Hepatocyte (in vitro differentiated cells): ENCODE measurements around the gene OCA2. TPM values are rescaled to one million over a fixed set of nuclear protein-coding genes. Genes with fewer than 3 reads are reported as not detected.

Experiments
- DNase-seq: peaks from one replicate; pipeline ENCODE4 v3.0.0-alpha.2; 2016; ENCODE audit warnings: low spot score
- H2AFZ ChIP-seq: fragments of 200-600 bp; sonication (generic); 2 replicates; pipeline ENCODE4 v1.6.0; 2016; ENCODE audit warnings: antibody characterized with exemption, mild to moderate bottlenecking
- H3K27ac ChIP-seq: fragments of 200-600 bp; sonication (generic); 2 replicates; pipeline ENCODE4 v1.5.1; 2016; ENCODE audit warnings: mild to moderate bottlenecking
- H3K27me3 ChIP-seq: fragments of 200-600 bp; sonication (generic); 2 replicates; pipeline ENCODE4 v1.6.1; 2016
- H3K36me3 ChIP-seq: fragments of 200-600 bp; sonication (generic); replicated peaks from 2 replicates; pipeline ENCODE4 v1.5.1; 2016; ENCODE audit warnings: low read depth; ENCODE audit not compliant: insufficient read depth
- H3K4me1 ChIP-seq: fragments of 200-600 bp; sonication (generic); 2 replicates; pipeline ENCODE4 v1.5.1; 2016; ENCODE audit warnings: mild to moderate bottlenecking, moderate library complexity; ENCODE audit not compliant: insufficient read depth
- H3K4me2 ChIP-seq: fragments of 200-600 bp; sonication (generic); 2 replicates; pipeline ENCODE4 v1.6.0; 2016
- H3K4me3 ChIP-seq: fragments of 200-600 bp; sonication (generic); 2 replicates; pipeline ENCODE4 v1.5.1; 2016; ENCODE audit warnings: mild to moderate bottlenecking
- H3K79me2 ChIP-seq: fragments of 200-600 bp; sonication (generic); 2 replicates; pipeline ENCODE4 v1.6.0; 2017; ENCODE audit warnings: mild to moderate bottlenecking
- H3K9me2 ChIP-seq: fragments of 200-600 bp; sonication (generic); replicated peaks from 2 replicates; pipeline ENCODE4 v1.6.0; 2017; ENCODE audit warnings: mild to moderate bottlenecking; ENCODE audit not compliant: insufficient read depth
- H3K9me3 ChIP-seq: fragments of 200-600 bp; sonication (generic); 2 replicates; pipeline ENCODE4 v1.5.1; 2016; ENCODE audit warnings: low read depth, mild to moderate bottlenecking
- H4K20me1 ChIP-seq: fragments of 200-600 bp; sonication (generic); 2 replicates; pipeline ENCODE4 v1.6.0; 2016; ENCODE audit warnings: mild to moderate bottlenecking; ENCODE audit not compliant: insufficient read depth, poor library complexity, severe bottlenecking
- CTCF ChIP-seq: fragments of 200-600 bp; sonication (generic); IDR thresholded peaks from 2 replicates; pipeline ENCODE4 v1.5.1; 2016; ENCODE audit warnings: antibody characterized with exemption, mild to moderate bottlenecking; ENCODE audit not compliant: poor library complexity
- EZH2 ChIP-seq: fragments of 200-600 bp; sonication (generic); IDR thresholded peaks from 2 replicates; pipeline ENCODE4 v1.6.1; 2016; ENCODE audit warnings: antibody characterized with exemption, mild to moderate bottlenecking, borderline replicate concordance
- EZH2phosphoT487 ChIP-seq: fragments of 200-600 bp; sonication (generic); IDR thresholded peaks from one replicate; pipeline ENCODE4 v1.6.1; 2018; ENCODE audit warnings: antibody characterized with exemption, mild to moderate bottlenecking, low read depth, moderate library complexity; ENCODE audit not compliant: unreplicated experiment, severe bottlenecking
- WGBS: methylation state at CpG from one replicate; pipeline ENCODE4 v1.1.6; 2016; ENCODE audit warnings: low lambda C conversion rate; ENCODE audit errors: missing lambda C conversion rate; 5-methylcytosine and 5-hydroxymethylcytosine counted together
- polyA plus RNA-seq: library from polyadenylated mRNA; unstranded; fragments of >200 nt; fragmentation: Nextera tagmentation; extraction: Ambion mirVana; gene quantifications from 2 replicates; pipeline ENCODE4 v1.2.1, GENCODE V29; 2016
- total RNA-seq: library from RNA; depleted of rRNA; stranded (reverse); fragments of >200 nt; gene quantifications from 2 replicates; pipeline ENCODE4 v1.2.3, GENCODE V29; 2014

Gene OCA2
- total and polyA plus RNA-seq, 2 experiments from 2014 or later: 25.1 to 27.7 TPM

DNA sequence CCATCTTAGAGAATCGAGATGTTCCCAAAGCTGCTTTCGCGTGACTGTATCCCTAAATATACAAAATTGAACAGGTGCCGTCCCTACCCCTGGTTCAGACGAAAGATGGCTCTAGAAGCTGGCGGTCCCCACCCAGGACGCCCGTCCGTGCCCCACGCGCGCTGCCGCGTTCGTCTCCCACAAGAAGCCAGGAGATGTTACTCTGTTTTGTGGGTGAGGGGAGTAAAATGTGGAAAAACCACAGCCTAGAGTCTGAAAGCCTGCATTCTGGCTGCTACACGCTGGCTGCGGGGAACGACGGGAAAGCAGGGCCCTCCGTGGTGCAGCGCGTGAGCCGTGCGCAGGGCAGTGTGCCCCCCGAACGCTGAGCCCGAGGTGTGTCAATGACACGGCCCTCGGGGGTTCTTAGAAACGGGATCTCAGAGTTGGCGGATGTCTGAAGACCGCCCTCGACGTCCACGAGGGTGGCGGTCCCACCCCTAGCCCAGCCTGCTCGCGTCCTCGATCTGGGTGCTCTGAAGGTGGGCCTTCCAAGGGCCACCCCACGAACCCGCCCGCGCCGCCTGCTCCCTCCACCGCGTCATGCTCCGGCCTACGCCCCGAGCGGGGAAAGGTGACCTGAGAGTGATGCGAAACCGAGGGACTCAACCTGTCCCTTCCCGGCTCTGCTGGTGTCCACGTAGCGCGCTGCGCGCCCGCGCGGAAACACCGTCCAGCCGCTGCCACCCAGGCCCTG is 95.6 kb downstream of the OCA2 start:
- Histone ChIP-seq H2AFZ (no peak overlapping the region), H3K79me2 (no peaks in the 10 kb centered on the region), H3K4me2 (no peak overlapping the region), H3K9me2 (no peaks in the 10 kb centered on the region), H4K20me1 (no peaks in the 10 kb centered on the region), H3K4me3 (no peak overlapping the region), H3K27me3 (no peaks in the 10 kb centered on the region), H3K4me1 (no peaks in the 10 kb centered on the region), H3K9me3 (no peaks in the 10 kb centered on the region), H3K27ac (no peak overlapping the region), H3K36me3 (no peaks in the 10 kb centered on the region)
- DNase-seq: no peak
- no peak for TF ChIP-seq CTCF
- TF ChIP-seq EZH2: no peak
- TF ChIP-seq EZH2phosphoT487: no peak
- 97% methylated on average over 60 of the region's 63 CpGs for WGBS

DNA sequence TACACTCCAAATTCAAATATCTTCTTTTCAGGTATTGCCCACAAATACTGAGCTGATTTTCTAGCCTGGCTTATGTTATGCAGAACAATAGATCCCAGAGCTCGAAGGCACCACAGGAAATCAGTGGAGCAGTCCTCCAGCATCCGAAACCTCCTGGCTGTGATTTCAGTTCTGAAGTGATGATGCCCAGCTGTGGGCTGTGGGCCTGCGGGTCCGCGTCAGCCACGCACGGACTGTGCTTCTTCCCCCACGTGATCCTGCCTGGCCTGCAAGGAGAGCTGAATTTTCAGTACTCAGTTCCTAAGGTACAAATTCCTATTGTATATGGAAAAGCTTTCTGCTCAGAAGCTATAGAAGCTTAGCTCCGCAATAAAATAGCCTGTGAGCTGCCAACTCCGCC is 96.2 kb downstream of the OCA2 start:
- no peaks in the 10 kb centered on the region for H3K9me2 ChIP-seq
- no peaks in the 10 kb centered on the region for H3K9me3 ChIP-seq
- no peaks in the 10 kb centered on the region for H3K4me1 ChIP-seq
- no peak overlapping the region for H3K27ac ChIP-seq
- no peak overlapping the region for H3K4me2 ChIP-seq
- 95% methylated on average over 10 of the region's 10 CpGs for WGBS
- no peak overlapping the region for H3K4me3 ChIP-seq
- H3K36me3 ChIP-seq: no peaks in the 10 kb centered on the region
- DNase-seq: no peak
- H3K79me2 ChIP-seq: no peaks in the 10 kb centered on the region
- no peaks in the 10 kb centered on the region for H4K20me1 ChIP-seq
- TF ChIP-seq CTCF (no peak), EZH2phosphoT487 (no peak), EZH2 (no peak)
- no peaks in the 10 kb centered on the region for H3K27me3 ChIP-seq
- no peak overlapping the region for H2AFZ ChIP-seq

- WGBS: 86% methylated on average over 12 of the region's 12 CpGs
- Histone ChIP-seq H3K4me2 (no peak overlapping the region), H3K4me3 (no peak overlapping the region), H3K79me2 (no peaks in the 10 kb centered on the region), H3K9me2 (no peaks in the 10 kb centered on the region), H3K36me3 (no peaks in the 10 kb centered on the region), H3K27me3 (no peaks in the 10 kb centered on the region), H3K9me3 (no peaks in the 10 kb centered on the region), H3K4me1 (no peaks in the 10 kb centered on the region), H2AFZ (no peak overlapping the region), H3K27ac (no peak overlapping the region), H4K20me1 (no peaks in the 10 kb centered on the region)
- no peak for DNase-seq
- TF ChIP-seq CTCF: no peak
- no peak for TF ChIP-seq EZH2
- no peak for TF ChIP-seq EZH2phosphoT487
These were observed 96.8 kb downstream of the OCA2 start for GRCh38 chr15:28002136-28002861.
